Neural cell (in vitro differentiated cells): ENCODE measurements around the gene RENBP. TPM values are rescaled to one million over a fixed set of nuclear protein-coding genes. Genes with fewer than 3 reads are reported as not detected.

Source experiments
- H2AFZ ChIP-seq: fragments of 200-600, 300-800 bp; sonication (generic), shearing (Covaris generic); 2 replicates; pipeline ENCODE4 v1.6.0; 2014; ENCODE audit warnings: low read depth, mild to moderate bottlenecking, antibody characterized with exemption, low read length, moderate library complexity
- H3F3A ChIP-seq: fragments of 200-600 bp; shearing (Covaris generic); 2 replicates; pipeline ENCODE4 v1.6.1; 2016; ENCODE audit warnings: mild to moderate bottlenecking, moderate library complexity, mixed read lengths, antibody characterized with exemption, low read length; ENCODE audit not compliant: insufficient read depth, poor library complexity, severe bottlenecking
- H3K27ac ChIP-seq: fragments of 200-600, 300-800 bp; sonication (generic), shearing (Covaris generic); 2 replicates; pipeline ENCODE4 v1.5.1; 2014; ENCODE audit warnings: mild to moderate bottlenecking, low read length, moderate library complexity
- H3K27me3 ChIP-seq: fragments of 300-800, 200-600 bp; sonication (generic), shearing (Covaris generic); 2 replicates; pipeline ENCODE4 v1.6.0; 2014; ENCODE audit warnings: mild to moderate bottlenecking, low read depth, low read length, moderate library complexity; ENCODE audit not compliant: insufficient read depth
- H3K36me3 ChIP-seq: fragments of 300-800, 200-600 bp; sonication (generic), shearing (Covaris generic); 2 replicates; pipeline ENCODE4 v1.5.1; 2014; ENCODE audit warnings: mild to moderate bottlenecking, antibody characterized with exemption, low read length, moderate library complexity; ENCODE audit not compliant: insufficient read depth
- H3K4me2 ChIP-seq: fragments of 300-800, 200-600 bp; sonication (generic), shearing (Covaris generic); 2 replicates; pipeline ENCODE4 v1.6.0; 2014; ENCODE audit warnings: mild to moderate bottlenecking, low read length
- H3K4me3 ChIP-seq: fragments of 300-800, 200-600 bp; sonication (generic), shearing (Covaris generic); 2 replicates; pipeline ENCODE4 v1.5.1; 2014; ENCODE audit warnings: mild to moderate bottlenecking, low read length, moderate library complexity
- H3K79me2 ChIP-seq: fragments of 200-600 bp; shearing (Covaris generic); replicated peaks from 2 replicates; pipeline ENCODE4 v1.6.0; 2014; ENCODE audit warnings: mild to moderate bottlenecking, low read length, moderate library complexity; ENCODE audit not compliant: insufficient read depth
- H3K9ac ChIP-seq: fragments of 300-800, 200-600 bp; sonication (generic), shearing (Covaris generic); 2 replicates; pipeline ENCODE4 v1.6.1; 2016; ENCODE audit warnings: mild to moderate bottlenecking, low read length, mixed read lengths
- H3K9me2 ChIP-seq: fragments of 200-600 bp; shearing (Covaris generic); 2 replicates; pipeline ENCODE4 v1.6.1; 2016; ENCODE audit warnings: mild to moderate bottlenecking, low read length, mixed read lengths; ENCODE audit not compliant: insufficient read depth
- H3K9me3 ChIP-seq: fragments of 200-600, 300-800 bp; sonication (generic), shearing (Covaris generic); 2 replicates; pipeline ENCODE4 v1.6.1; 2016; ENCODE audit warnings: mild to moderate bottlenecking, mixed run types, low read length, moderate library complexity, mixed read lengths
- H4K20me1 ChIP-seq: fragments of 200-600 bp; shearing (Covaris generic); 2 replicates; pipeline ENCODE4 v1.6.1; 2016; ENCODE audit warnings: mild to moderate bottlenecking, mixed run types; ENCODE audit not compliant: insufficient read depth
- CTCF ChIP-seq: fragments of 450-650 bp; IDR thresholded peaks from 2 replicates; pipeline ENCODE4 v1.5.1; 2014; ENCODE audit warnings: antibody characterized with exemption, mild to moderate bottlenecking, moderate library complexity; ENCODE audit not compliant: poor library complexity, severe bottlenecking
- EP300 ChIP-seq: fragments of 450-650 bp; conservative IDR thresholded peaks from 2 replicates; pipeline ENCODE4 v1.6.1; 2014; ENCODE audit warnings: antibody characterized with exemption, mild to moderate bottlenecking, moderate library complexity; ENCODE audit not compliant: poor library complexity, severe bottlenecking
- EZH2 ChIP-seq: fragments of 200-600, 300-800 bp; shearing (Covaris generic), sonication (generic); IDR thresholded peaks from 2 replicates; pipeline ENCODE4 v1.6.1; 2014; ENCODE audit warnings: antibody characterized with exemption, low read length, borderline replicate concordance, mild to moderate bottlenecking; ENCODE audit not compliant: insufficient read depth, poor library complexity, severe bottlenecking
- MXI1 ChIP-seq: fragments of 450-650 bp; conservative IDR thresholded peaks from 2 replicates; pipeline ENCODE4 v1.6.1; 2014; ENCODE audit warnings: antibody characterized with exemption, mild to moderate bottlenecking; ENCODE audit not compliant: poor library complexity, severe bottlenecking
- POLR2AphosphoS5 ChIP-seq: IDR thresholded peaks from 2 replicates; pipeline ENCODE4 v1.6.1; 2012
- RAD21 ChIP-seq: fragments of 450-650 bp; conservative IDR thresholded peaks from 2 replicates; pipeline ENCODE4 v1.6.1; 2014; ENCODE audit warnings: antibody characterized with exemption, mild to moderate bottlenecking, moderate library complexity
- REST ChIP-seq: IDR thresholded peaks from 2 replicates; pipeline ENCODE4 v1.6.1; 2012; ENCODE audit warnings: borderline replicate concordance
- SMC3 ChIP-seq: fragments of 450-650 bp; conservative IDR thresholded peaks from 2 replicates; pipeline ENCODE4 v1.6.1; 2014; ENCODE audit warnings: antibody characterized with exemption, mild to moderate bottlenecking, moderate library complexity; ENCODE audit not compliant: poor library complexity
- TAF1 ChIP-seq: IDR thresholded peaks from 2 replicates; pipeline ENCODE4 v1.6.1; 2012; ENCODE audit warnings: low read depth
- polyA plus RNA-seq: library from polyadenylated mRNA; depleted of rRNA; stranded (reverse); fragments of >200 nt; gene quantifications from 2 replicates; pipeline ENCODE4 v1.2.3, GENCODE V29; 2014

Gene RENBP
- polyA plus RNA-seq, 1 donor from 2014 or later = 0.89 TPM

GRCh38 chrX:153889123-153889522, 55.3 kb downstream of the RENBP start:
- Histone ChIP-seq H3K27ac (no peak overlapping the region), H3K4me3 (no peak overlapping the region), H3K4me2 (no peak overlapping the region), H3K9ac (no peak overlapping the region), H3K36me3 (no peaks in the 10 kb centered on the region), H2AFZ (no peak overlapping the region), H3K9me2 (no peaks in the 10 kb centered on the region), H3K9me3 (no peaks in the 10 kb centered on the region), H3K27me3 (no peaks in the 10 kb centered on the region), H3K79me2 (peaks cover 16% of the 10 kb centered on the region), H3F3A (no peaks in the 10 kb centered on the region), H4K20me1 (no peaks in the 10 kb centered on the region)
- TF ChIP-seq EZH2 = no peak
- no peak for TF ChIP-seq TAF1

GRCh38 chrX:153888344-153888743, 56.1 kb downstream of the RENBP start:
- Histone ChIP-seq H3K9ac (no peak overlapping the region), H3F3A (no peaks in the 10 kb centered on the region), H4K20me1 (no peaks in the 10 kb centered on the region), H3K36me3 (no peaks in the 10 kb centered on the region), H3K4me2 (no peak overlapping the region), H3K9me2 (no peaks in the 10 kb centered on the region), H3K9me3 (no peaks in the 10 kb centered on the region), H3K4me3 (no peak overlapping the region), H3K27me3 (no peaks in the 10 kb centered on the region), H2AFZ (no peak overlapping the region), H3K27ac (no peak overlapping the region), H3K79me2 (peaks cover 23% of the 10 kb centered on the region)
- TF ChIP-seq EP300 (no peak), CTCF (no peak), MXI1 (no peak), REST (no peak), TAF1 (no peak), POLR2AphosphoS5 (no peak), EZH2 (no peak)

- H3K4me2 ChIP-seq = no peak overlapping the region
- no peaks in the 10 kb centered on the region for H3K9me3 ChIP-seq
- TF ChIP-seq RAD21 (no peak), POLR2AphosphoS5 (no peak), SMC3 (no peak), MXI1 (no peak), EZH2 (no peak), REST (no peak), TAF1 (no peak), EP300 (no peak), CTCF (no peak)
- no peak overlapping the region for H3K9ac ChIP-seq
- no peaks in the 10 kb centered on the region for H3K9me2 ChIP-seq
- H3F3A ChIP-seq = no peaks in the 10 kb centered on the region
- no peaks in the 10 kb centered on the region for H4K20me1 ChIP-seq
- H3K4me3 ChIP-seq = no peak overlapping the region
- no peak overlapping the region for H3K27ac ChIP-seq
- H3K36me3 ChIP-seq = no peaks in the 10 kb centered on the region
- H3K27me3 ChIP-seq = no peaks in the 10 kb centered on the region
- peaks cover 33% of the 10 kb centered on the region for H3K79me2 ChIP-seq
- H2AFZ ChIP-seq = no peak overlapping the region
These were observed 57.1 kb downstream of the RENBP start for GRCh38 chrX:153887385-153887784.
